ENCODE measurements around the gene ELF2. TPM values are rescaled to one million over a fixed set of nuclear protein-coding genes. Genes with fewer than 3 reads are reported as not detected.
"Not testable (repeated sequence)": the region's sequence is repeated elsewhere in the genome, so short reads cannot be mapped to it uniquely, and the experiment has no call there.

The ELF2 gene
- total RNA-seq, 2 experiments from 2014 or later = 20.1 to 20.4 TPM

DNA sequence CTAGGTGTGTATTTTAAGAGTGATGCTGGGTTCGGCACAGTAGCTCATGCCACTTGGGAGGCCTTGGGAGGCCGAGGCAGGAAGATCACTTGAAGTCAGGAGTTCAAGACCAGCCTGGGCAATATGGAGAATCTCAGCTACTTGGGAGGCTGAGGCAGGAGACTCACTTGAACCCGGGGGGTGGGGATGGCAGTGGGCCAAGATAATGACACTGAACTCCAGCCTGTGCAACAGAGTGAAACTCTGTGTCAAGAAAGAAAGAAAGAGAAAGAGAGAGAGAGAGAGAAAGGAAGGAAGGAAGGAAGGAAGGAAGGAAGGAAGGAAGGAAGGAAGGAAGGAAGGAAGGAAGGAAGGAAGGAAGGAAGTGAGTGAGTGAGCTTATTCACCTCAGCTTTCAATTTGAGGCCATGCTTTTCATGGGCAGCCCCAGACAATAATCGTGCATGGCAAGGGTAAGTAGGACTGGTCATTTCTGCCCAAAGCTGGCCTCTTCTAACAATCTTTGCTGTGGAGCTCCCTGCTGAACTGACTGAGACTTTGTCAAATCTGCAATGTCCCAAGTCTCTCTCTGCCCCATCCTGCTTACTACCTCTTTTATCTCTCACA is 42.5 kb upstream of the ELF2 start:
- CTCF ChIA-PET = interaction anchor here (1.0 to 1.8 kb wide), 3 partner anchors 48 to 189 kb away, joined by 3 read pairs; no protein-coding TSS in a partner anchor
- H3K4me3 Mint-ChIP-seq = no peak overlapping the region
- H3K27me3 Mint-ChIP-seq = no peaks in the 10 kb centered on the region
- intact Hi-C loops (cut with micrococcal nuclease) = no loop called here
- no peaks in the 10 kb centered on the region for H3K9me3 Mint-ChIP-seq
- no peak overlapping the region for H3K27ac Mint-ChIP-seq
- H3K4me1 Mint-ChIP-seq (ENCODE audit: low read depth) = peaks cover 16% of the 10 kb centered on the region
- DNase-seq (no peak), ATAC-seq (no peak)
- TF ChIP-seq, protein P1, sequence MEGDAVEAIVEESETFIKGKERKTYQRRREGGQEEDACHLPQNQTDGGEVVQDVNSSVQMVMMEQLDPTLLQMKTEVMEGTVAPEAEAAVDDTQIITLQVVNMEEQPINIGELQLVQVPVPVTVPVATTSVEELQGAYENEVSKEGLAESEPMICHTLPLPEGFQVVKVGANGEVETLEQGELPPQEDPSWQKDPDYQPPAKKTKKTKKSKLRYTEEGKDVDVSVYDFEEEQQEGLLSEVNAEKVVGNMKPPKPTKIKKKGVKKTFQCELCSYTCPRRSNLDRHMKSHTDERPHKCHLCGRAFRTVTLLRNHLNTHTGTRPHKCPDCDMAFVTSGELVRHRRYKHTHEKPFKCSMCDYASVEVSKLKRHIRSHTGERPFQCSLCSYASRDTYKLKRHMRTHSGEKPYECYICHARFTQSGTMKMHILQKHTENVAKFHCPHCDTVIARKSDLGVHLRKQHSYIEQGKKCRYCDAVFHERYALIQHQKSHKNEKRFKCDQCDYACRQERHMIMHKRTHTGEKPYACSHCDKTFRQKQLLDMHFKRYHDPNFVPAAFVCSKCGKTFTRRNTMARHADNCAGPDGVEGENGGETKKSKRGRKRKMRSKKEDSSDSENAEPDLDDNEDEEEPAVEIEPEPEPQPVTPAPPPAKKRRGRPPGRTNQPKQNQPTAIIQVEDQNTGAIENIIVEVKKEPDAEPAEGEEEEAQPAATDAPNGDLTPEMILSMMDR (IDR thresholded peaks at IDR 0.05) = no peak
- no peaks in the 10 kb centered on the region for H3K36me3 Mint-ChIP-seq (ENCODE audit: low read depth)
- POLR2A ChIA-PET = no interaction called here

DNA sequence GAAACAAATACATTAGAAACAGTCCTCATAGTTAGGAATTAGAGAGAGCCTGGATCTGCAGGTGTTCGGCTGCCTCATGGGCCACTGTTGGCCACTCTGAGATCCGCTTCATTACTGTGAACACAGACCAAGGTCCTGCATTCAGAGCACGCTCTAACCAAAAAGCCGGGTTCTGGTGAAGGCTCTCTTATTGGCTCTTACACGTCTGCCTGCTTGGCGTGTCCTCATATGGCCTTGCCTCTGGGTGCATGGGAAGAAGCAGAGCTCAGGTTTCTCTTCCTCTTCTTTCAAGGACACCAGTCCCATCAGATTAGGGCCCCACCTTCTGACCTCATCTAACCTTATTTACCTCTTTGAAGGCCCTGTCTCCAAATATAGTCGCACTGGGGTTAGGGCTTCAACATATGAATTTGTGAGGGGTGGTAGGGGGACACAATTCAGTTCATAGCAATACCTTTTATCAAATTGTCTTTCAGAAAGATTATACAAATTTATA is 37.1 kb upstream of the ELF2 start:
- Mint-ChIP-seq H3K27ac (no peak overlapping the region), H3K4me1 (ENCODE audit: low read depth) (no peaks in the 10 kb centered on the region), H3K27me3 (no peaks in the 10 kb centered on the region), H3K36me3 (ENCODE audit: low read depth) (no peaks in the 10 kb centered on the region), H3K9me3 (no peaks in the 10 kb centered on the region), H3K4me3 (no peak overlapping the region)
- no peak for ATAC-seq
- ChIA-PET POLR2A (no interaction called here), CTCF (no interaction called here)
- intact Hi-C loops (cut with micrococcal nuclease) = no loop called here
- DNase-seq = no peak
- TF ChIP-seq, protein P1 (IDR thresholded peaks at IDR 0.05) = no peak

- H3K27me3 Mint-ChIP-seq; CTCF ChIA-PET; intact Hi-C loops (cut with micrococcal nuclease): not testable (repeated sequence)
Measured at GRCh38 chr4:139213633-139214032, 36.6 kb upstream of the ELF2 start.

DNA sequence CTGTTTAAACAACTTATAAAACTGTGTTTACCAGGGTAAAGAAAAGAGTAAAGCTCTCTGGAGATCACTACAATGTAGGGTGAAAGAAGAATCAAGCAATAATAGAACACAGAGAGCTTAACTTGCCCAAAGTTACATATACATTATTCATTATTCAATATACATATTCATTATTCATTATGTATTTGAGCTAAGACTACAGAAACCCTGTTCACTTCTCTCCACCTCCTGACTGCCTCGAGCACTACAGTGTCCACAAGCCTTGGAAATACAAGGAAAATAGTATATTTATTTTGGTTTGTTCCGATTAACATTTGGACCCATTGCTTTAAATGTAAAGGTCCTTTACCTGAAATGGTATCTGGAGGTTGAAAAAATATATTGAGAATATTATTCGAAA is 35.9 kb upstream of the ELF2 start:
- ChIA-PET POLR2A (no interaction called here), CTCF (no interaction called here)
- intact Hi-C loops (cut with micrococcal nuclease) = no loop called here
- H3K4me1 Mint-ChIP-seq (ENCODE audit: low read depth) = peaks cover 2% of the 10 kb centered on the region
- H3K4me3 Mint-ChIP-seq = no peak overlapping the region
- ATAC-seq = no peak
- TF ChIP-seq, protein P1 (IDR thresholded peaks at IDR 0.05) = no peak
- H3K27me3 Mint-ChIP-seq = no peaks in the 10 kb centered on the region
- no peaks in the 10 kb centered on the region for H3K9me3 Mint-ChIP-seq
- no peak for DNase-seq
- H3K27ac Mint-ChIP-seq = no peak overlapping the region
- H3K36me3 Mint-ChIP-seq (ENCODE audit: low read depth) = no peaks in the 10 kb centered on the region

More at GRCh38 chr4:139213633-139214032, 36.6 kb upstream of the ELF2 start:
- POLR2A ChIA-PET; ATAC-seq; H3K9me3 Mint-ChIP-seq; DNase-seq; H3K4me3 Mint-ChIP-seq; H3K4me1 Mint-ChIP-seq (ENCODE audit: low read depth); H3K36me3 Mint-ChIP-seq (ENCODE audit: low read depth); H3K27ac Mint-ChIP-seq: not testable (repeated sequence)

- no peak overlapping the region for H3K4me3 Mint-ChIP-seq
- peaks cover 2% of the 10 kb centered on the region for H3K4me1 Mint-ChIP-seq (ENCODE audit: low read depth)
- no peaks in the 10 kb centered on the region for H3K36me3 Mint-ChIP-seq (ENCODE audit: low read depth)
- intact Hi-C loops (cut with micrococcal nuclease) = no loop called here
- POLR2A ChIA-PET = interaction anchor here (0.6 kb wide), 1 partner anchor 17 kb away, joined by 4 read pairs; no protein-coding TSS in a partner anchor
- ATAC-seq (no peak), DNase-seq (no peak)
- TF ChIP-seq, protein P1 (IDR thresholded peaks at IDR 0.05) = no peak
- H3K27ac Mint-ChIP-seq = no peak overlapping the region
- CTCF ChIA-PET = no interaction called here
- no peaks in the 10 kb centered on the region for H3K9me3 Mint-ChIP-seq
- H3K27me3 Mint-ChIP-seq = no peaks in the 10 kb centered on the region
Measured at GRCh38 chr4:139210486-139210885, 33.5 kb upstream of the ELF2 start.

Measured in activated CD8-positive, alpha-beta T cell treated with anti-CD3 and anti-CD28 coated beads for 36 hours (primary cell).